ENCODE results near the gene SCAPER.

Gene SCAPER

DNA sequence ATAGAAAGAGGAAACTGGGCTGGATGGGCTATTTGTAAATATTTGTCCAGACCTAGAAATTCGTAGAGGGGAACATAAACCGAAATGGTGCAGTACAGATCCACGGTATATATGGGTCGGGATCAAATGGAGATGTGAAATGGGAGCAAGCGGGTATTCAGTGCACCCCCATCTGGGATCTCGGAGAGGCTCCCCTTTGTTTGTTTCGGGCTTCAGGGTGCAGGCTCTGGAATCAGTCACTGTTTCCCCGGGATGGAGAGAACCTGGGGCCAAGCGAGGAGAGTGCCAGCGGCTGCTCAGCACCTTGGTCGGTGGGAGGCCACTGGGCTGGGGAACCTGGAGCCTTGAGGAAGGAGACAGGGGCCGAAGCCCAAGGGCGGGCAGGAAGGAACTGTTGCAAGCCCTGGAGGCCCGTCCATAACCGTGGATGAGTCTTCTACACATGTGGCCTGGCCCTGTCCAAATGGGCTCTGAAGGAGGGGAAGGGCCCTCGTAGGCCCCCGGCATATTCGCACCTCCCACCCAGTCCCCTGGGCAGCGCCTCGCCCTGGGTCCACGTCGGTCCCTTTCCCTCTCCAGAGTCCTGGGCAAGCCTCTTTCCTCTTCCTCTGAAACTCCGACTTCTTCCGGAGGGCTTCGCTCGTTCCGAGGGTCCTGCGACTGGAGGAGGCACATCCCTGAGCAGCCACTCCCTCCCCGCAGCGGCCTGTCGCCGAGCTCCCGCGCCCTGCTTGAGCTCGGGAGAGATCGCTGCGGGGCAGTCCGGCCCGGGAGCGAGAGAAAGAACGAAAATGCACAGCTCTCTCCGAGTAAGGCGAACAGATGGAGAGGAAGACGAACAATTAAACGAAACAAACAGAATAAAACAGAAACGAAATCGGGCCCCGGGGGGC is 565.6 kb downstream of the SCAPER start:
- no peak for DNase-seq (ENCODE audit: low spot score)

DNA sequence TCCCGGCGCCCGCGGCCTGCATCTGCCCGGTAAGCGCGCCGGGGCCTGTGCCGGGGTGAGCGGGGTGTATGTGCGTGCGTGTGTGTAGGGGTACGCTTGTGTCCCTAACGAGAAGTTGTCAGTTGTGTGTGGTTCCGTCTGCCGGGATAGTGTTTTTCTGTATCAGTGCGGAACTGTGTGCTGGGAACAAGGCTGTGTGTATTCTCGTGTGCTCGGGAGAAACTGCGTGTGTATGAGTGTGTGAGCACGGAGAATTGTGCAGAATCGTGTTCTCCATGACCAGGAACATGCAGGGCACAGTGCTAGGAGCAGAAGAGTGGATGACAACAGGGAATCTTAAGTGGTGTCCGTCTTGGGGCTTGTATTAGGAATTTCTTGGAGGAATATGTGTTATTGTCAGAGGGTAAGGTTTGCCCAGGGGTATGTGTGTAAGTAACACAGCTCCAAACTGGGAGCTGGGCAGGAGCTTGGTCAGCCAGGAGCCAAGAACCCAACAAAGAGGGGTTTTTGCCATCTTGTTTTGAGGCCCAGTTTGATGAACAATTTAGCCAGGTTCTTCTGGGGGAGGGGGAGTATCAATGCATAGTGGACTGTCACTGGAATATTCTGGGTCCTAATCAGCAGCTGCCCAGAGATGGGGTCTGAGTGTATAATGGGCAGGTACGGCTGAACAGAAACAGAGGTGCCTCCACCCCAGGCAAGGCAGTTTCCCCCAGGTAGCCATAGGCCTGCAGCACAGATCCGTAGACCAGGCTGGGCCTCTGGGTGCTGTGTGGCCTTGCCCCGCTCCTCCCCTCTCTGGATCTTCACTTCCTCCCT is 566.4 kb downstream of the SCAPER start:
- no peak for DNase-seq (ENCODE audit: low spot score)

DNA sequence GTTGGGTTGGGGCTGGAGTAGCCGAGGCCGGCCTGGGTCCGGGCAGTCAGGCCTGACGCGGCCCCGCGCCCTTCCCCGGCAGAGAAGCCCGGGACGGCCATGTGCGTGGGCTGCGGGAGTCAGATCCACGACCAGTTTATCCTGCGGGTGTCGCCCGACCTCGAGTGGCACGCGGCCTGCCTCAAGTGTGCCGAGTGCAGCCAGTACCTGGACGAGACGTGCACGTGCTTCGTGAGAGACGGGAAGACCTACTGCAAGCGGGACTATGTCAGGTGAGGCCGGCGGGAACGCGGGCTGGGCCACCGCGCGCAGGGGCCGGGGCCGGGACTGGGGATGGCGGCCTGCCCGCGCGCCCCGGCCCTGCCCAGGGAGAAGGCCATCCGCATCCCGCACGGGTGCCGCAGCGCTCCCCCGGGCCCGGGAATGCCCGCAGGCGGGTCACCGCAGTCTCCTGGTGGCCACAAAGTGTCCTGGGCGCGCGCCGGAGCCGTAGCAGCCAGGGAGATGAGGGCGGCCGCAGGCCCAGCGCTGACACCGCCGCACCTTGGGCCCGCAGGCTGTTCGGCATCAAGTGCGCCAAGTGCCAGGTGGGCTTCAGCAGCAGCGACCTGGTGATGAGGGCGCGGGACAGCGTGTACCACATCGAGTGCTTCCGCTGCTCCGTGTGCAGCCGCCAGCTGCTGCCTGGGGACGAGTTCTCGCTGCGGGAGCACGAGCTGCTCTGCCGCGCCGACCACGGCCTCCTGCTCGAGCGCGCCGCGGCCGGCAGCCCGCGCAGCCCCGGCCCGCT is 567.2 kb downstream of the SCAPER start:
- no peak for DNase-seq (ENCODE audit: low spot score)

DNA sequence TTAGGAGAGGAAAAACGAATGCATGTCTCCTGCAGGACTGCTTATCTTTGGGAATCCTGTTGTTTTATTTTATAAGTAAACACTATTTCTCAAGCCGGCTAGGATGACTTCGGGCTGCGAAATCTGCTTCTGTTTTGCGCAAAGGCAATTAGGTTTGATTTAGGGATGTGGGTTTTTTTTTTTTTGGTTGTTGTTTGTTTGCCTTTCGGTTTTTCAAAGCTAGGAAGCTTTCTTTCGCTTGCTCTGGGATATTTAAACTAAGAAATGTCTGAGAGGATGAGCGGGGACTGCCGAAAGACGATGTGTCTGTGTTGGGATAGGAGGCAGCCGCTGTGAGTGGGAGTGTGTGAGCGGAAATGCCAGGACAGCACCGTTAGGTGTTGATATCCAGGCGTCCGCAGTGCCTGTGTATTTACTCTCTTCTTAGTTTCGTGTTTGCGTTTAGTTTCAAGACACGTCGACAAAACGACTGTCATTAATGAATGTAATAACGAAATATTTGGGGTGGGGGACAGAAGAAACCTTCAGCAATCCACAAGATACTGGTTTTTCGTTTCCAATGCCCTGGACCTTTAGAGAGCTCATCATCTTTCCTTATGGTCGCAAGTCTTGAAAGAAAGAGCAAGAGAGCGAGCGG is 568.0 kb downstream of the SCAPER start:
- DNase-seq (ENCODE audit: low spot score), result no peak

DNA sequence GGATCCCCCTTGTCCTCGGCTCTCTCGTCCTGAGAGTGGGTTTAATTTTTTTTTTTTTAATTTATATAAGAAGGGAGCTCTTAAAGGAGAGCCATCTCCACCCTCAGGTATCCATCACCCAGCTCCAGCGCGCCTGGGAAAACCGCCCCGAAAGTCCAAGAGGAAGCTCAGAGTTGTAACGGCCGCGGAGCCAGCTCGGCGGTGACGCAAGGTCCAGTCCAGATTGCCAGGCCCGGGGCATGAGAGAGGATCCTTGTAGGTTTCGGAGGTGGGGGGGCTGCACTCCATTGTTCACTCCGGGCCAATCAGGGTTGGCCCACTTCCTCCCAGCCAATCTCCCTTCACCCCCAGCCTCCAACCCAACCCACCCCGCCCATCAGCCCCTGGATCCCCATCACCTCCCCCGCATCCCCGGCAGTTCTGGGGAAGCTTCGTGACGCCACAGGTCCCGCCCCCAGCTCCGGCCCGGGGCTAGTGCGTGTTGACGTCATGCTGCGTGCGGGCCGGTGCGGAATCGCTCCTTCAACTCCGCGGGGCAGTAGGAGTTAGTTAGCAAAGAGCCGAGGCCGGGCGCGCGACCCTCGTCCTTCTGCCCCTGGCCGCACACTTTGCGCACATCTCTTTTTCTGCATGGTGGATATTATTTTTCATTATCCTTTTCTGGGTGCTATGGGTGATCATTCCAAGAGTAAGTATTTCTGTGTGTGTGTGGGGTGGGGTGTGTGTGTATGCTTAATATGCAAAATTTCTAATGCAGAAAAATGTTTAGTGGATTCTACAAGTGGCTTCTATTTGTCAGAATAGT is 568.7 kb downstream of the SCAPER start, which contains the start of gene ISL2:
TSS of gene ISL2 (plus strand) at position 520 of the 805 bp plus-strand sequence. CDS start at position 631, 111 bp downstream.
- no peak for DNase-seq (ENCODE audit: low spot score)

DNA sequence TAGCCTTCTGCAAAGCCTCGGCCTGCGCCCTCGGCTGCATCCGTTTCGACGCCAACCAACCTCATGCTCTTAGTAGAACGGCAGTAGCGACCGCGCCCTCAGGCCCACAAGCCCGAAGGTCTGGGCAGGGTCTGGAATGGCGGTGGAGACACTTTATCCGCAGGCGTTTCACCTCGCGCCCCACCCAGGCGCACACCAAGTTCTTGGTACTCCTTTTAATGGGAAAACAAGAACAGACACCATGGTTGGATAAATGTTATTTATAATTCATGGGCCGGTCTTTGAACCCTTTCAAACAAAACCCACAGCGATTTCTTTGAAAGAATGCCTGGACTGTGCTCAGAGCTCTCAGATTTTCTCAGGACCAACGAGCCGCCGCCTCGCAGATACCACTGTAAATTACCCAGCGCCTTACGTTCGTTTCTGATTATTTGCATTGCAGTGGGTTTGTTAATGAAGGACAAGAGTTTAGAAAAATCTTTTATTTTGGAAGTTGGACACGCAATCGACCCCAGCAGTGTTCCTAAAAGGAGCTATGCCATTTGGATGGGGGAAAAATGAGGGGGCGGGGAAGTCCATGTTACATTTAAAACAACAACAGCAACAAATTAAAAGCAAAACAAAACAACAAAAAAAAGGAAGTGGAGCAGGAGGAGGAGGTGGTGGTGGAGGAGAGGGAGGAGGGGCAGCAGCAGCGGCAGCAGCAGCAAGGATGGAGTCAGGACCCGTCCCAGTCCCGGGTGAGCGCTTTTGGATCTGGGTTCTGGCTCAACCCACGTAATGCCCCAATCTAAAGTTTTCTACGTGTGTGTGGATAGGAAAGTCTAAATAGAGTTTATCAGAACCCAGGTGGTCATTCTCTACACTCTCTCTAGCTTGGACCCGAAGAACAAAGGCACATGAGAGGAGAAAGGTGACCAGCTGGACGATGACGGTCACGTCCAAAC is 569.6 kb downstream of the SCAPER start:
- DNase-seq (ENCODE audit: low spot score), result no peak

DNA sequence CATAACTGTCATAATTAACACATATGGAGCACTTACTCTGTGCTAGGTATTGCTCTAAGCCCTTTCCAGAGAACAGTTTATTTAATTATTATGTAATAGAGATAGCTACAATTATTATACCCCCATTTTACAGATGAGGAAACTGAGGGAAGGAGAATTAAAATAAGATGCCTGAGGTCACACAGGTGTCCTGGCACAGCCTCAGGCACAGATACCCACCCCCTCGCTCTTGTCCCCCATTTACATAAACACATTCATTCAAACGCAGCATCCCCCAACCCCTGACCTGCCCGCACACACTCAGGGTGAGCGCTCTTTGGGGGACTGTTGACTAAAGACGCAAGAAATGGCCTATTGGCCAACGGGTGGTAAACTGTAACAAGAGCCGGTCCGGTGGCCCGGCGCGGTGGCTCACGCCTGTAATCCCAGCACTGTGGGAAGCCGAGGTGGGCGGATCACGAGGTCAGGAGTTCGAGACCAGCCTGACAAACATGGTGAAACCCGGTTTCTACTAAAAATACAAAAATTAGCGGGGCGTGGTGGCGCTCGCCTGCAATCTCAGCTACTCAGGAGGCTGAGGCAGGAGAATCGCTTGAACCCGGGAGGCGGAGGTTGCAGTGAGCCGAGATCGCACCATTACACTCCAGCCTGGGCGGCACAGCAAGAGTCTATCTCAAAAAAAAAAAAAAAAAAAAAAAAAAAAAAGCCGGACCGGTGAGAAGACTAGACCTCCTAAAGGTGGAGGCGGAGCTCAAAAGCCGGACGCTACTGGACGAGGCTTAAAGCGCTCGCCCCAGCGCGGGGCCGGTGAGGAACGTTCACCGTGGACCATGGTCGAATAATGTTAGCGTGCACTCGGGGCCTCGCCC is 570.5 kb downstream of the SCAPER start:
- no peak for DNase-seq (ENCODE audit: low spot score)

DNA sequence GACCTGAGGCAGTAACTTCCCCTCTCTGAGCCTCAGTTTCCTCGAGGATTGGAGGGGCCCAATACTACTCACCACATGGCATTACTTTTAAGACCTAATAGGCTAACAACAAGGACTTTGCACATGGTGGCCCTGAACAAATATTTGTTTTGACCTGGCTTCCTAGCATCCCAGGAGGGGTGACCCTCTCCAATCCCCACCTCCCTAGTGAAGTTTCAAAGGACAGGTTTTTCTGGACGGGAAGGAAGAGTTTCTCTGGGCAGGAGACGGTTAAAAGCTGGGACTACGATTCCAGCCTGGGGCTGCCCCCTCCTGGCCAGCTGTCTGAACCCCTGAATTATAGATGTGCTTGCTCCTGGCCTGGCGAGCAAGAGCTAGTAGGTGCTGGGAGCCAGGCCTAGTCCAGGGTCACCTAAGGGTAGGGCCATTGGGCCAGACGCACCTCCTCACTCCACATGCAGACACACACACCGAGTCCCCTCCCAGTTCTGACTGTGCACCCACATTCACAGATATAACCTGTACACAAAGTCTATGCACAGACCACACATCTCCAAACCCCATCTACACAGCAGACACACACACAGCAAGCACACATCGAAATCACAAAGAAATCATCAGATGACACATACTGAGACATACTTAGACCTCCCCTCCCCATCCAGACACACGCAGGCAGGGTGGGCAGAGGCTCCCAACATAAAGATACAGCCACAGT is 571.3 kb downstream of the SCAPER start:
- no peak for DNase-seq (ENCODE audit: low spot score)

DNA sequence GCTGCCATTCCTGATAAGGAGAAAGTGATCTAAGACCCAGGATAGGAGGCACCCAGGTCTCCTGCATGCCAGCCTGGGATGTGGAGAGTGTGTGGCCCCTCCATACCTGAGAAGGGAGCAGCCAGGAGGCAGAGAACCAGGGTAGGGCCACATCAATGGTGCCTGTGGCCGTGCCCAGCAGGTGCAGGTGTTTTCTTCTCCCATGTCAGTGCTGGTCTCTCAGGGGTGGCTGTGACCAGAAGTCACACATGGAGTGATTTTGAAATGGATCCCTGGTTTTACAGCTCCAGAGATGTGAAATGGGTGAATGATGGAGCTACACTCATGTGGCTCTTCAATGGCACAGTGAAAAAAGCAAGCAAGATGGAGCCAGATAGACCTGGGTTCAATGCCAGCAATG is 571.8 kb downstream of the SCAPER start:
- DNase-seq (ENCODE audit: low spot score), result no peak

DNA sequence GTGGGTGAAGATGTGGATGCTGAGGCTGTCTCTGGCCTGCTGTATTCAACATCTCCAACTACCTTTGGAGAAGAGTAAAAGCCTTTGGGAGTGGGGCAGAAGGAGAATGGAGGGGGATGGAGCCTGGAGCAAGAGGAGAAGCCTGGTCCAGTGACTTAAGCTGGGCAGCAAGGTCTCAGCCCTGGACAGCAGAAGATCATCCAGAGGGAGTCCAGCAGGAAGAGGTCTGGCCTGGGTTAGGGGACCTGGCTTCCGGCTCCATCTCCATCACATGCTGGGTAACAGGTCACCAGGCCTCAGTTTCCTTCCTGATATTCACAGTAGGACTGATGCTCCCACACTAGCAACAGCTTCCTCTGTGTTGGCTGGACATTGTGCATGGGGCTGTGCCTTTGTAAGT is 572.3 kb downstream of the SCAPER start:
- no peak for DNase-seq (ENCODE audit: low spot score)

DNA sequence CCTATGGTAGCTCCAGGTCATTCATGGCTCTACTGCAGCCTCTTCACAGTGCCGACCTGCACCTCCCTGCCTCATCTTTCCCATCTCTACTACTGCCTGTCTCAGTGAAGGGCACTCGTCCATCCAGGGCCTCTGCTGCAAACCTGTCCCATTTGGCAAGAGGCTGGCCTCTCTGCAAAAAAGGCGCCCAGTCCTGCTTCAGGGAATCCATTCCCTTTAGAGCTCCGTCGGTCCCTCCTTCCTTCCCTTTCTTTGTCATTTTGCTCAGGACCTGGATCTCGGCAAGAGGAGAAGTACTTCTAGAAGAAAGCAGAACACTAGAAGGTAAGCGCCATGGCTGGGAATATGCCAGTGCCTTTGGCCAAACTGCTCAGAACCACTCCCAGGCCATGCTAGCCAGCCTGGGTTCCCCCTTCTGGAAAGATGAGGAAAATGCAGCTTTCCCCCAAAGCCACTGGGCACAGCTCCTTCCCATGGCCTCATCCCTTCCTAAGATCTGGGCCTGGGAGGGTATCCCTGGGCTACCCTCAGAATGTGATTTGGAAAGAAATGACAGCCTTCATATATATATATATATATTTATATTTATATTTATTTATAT is 575.0 kb downstream of the SCAPER start:
- DNase-seq (ENCODE audit: low spot score), result peak; percentile 38

DNA sequence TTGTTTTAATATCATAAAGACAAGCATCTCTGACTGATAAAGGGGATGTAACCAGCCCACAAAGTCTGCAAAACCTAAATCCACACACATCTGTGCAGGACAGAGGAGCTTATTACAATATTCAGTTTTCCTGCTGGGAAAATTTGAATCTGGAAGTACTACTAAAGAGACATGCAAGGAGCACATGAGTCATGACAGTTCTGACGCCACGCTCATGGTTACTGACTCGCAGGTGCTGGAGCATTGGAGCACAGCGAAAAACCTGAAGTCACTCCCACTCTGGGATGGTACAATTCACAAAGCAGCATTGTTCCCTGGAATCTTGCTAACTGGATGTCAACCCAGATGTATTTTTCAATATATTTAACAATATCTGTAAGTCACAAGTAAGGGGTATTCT is 576.2 kb downstream of the SCAPER start:
- DNase-seq (ENCODE audit: low spot score), result no peak

DNA sequence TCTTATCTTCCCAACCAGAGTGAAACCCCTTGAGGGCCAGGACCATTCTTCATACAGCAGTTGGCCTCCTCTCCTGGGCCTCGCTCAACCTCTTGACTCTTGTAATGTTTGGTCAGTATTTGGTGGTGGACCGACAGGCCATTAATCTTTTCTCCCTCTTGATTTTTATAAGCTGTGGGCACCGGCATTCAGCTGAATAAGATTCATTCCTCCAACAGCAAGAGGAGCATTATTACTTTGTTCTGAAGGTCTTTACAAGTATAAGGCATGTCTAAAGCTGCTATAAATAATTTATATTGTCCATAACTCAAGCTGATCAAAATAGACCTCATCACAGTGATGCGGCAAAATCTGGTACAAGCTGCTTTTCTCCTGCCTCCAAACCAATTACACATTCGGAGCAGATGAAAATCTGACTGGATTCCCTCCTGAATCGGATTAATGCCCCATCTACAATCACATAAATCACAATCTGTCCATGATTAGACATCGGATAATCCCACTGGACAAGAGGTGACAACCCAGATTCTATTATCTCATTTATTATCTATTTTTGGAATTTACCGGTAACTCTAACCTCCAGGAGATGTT is 576.9 kb downstream of the SCAPER start:
- no peak for DNase-seq (ENCODE audit: low spot score)

DNA sequence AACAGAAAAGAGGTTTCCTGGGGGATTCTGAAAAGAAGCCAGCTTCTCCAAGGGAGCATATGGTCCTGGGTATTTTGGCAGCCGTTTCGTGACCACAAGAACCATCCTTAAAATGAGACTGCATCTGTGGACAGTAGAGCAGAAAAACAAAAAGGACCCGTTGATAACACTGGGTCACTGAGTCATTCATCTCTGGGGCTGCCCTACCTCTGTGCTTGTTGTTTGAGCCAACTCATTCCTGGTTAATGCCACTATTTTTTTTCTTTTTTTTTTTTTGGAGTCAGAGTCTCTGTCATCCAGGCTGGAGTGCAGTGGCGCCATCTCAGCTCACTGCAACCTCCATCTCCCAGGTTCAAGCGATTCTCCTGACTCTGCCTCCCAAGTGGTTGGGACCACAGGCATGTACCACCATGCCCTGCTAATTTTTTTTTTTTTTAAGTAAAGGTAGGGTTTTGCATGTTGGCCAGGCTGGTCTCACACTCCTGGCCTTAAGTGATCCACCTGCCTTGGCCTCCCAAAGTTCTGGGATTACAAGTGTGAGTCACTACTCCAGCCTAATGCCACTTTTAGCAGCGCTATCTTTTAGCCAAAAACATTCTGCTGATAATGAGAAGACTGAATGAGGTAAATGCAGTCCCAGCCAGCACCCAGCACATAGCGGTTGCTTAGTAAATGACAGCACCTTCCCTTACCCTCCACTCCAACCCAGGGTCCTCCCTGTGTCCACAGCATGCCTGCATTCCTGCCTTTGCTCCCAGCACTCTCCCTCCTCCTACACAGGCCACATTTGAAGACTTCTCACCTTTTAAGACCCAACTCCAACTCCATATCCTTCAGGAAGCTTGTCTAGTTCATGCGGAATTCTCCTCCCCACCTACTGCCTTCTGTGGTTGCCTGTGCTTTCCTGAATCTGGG is 577.7 kb downstream of the SCAPER start:
- no peak for DNase-seq (ENCODE audit: low spot score)

DNA sequence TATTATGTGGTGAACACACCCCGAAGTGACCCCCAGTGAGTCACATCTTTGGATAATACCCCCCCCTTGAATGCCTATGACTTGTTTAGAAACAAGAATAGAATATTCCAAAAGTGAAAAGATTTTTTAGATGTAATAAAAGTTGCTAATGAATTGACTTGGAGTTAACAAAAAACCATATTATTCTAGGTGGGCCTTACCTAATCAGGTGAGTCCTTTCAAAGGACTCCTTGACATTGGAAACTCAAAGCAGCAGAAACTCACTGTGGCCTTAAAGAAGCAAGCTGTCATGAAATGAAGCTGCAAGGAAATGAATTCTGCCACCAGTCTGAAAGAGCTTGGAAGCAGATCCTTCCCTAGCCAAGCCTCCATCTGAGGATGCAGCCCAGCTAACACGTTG is 579.4 kb downstream of the SCAPER start:
- no peak for DNase-seq (ENCODE audit: low spot score)

DNA sequence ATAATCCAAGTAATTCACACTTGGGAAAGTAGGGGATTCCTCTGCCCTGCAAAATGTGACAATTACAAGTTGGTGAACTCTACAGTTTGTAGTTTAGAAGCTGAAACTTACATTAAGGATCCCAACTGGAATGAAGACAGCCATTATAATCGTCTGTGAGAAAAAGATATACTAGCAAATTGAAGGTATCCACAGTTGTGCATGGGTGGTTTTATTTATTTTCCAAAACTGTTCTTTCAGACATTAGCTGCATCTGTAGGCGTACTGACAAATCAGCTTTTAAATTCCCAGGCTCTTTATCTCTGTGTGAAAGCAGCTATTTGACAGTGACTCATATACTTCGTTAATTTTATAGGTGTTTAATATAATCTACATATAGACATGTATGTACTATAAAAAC is 581.1 kb downstream of the SCAPER start:
- DNase-seq (ENCODE audit: low spot score), result no peak

Measured in hematopoietic multipotent progenitor cell treated with erythropoietin and hydrocortisone succinate and interleukin-3 and kit ligand, for 17 days (in vitro differentiated cells).